Smooth muscle cell (in vitro differentiated cells): Measurements from ENCODE around the gene MZF1. TPM values are rescaled to one million over a fixed set of nuclear protein-coding genes. Genes with fewer than 3 reads are reported as not detected.
"Not testable (repeated sequence)": the region's sequence is repeated elsewhere in the genome, so short reads cannot be mapped to it uniquely, and the experiment has no call there.

Experiments used
- DNase-seq: peaks from one replicate; lab custom pipeline; 2025; ENCODE audit not compliant: unreplicated experiment; lab: John Stamatoyannopoulos, UW
- H2AFZ ChIP-seq: fragments of 200-600 bp; sonication (generic); 2 replicates; pipeline ENCODE4 v1.6.0; 2016; ENCODE audit warnings: antibody characterized with exemption, low read depth, mild to moderate bottlenecking
- H3F3A ChIP-seq: fragments of 200-600 bp; sonication (generic); 2 replicates; pipeline ENCODE4 v1.6.0; 2017; ENCODE audit warnings: antibody characterized with exemption, low read depth
- H3K27ac ChIP-seq: fragments of 200-600 bp; sonication (generic); 2 replicates; pipeline ENCODE4 v1.5.1; 2016; ENCODE audit warnings: low read depth, mild to moderate bottlenecking
- H3K27me3 ChIP-seq: fragments of 200-600 bp; sonication (generic); 2 replicates; pipeline ENCODE4 v1.6.1; 2016; ENCODE audit warnings: low read depth, mild to moderate bottlenecking
- H3K36me3 ChIP-seq: fragments of 200-600 bp; sonication (generic); 2 replicates; pipeline ENCODE4 v1.5.1; 2016; ENCODE audit warnings: low read depth
- H3K4me1 ChIP-seq: fragments of 200-600 bp; sonication (generic); 2 replicates; pipeline ENCODE4 v1.5.1; 2016; ENCODE audit warnings: low read depth
- H3K4me2 ChIP-seq: fragments of 200-600 bp; sonication (generic); 2 replicates; pipeline ENCODE4 v1.6.0; 2016; ENCODE audit warnings: mild to moderate bottlenecking
- H3K4me3 ChIP-seq: fragments of 200-600 bp; sonication (generic); 2 replicates; pipeline ENCODE4 v1.5.1; 2016; ENCODE audit warnings: mild to moderate bottlenecking
- H3K79me2 ChIP-seq: fragments of 200-600 bp; sonication (generic); 2 replicates; pipeline ENCODE4 v1.6.0; 2016; ENCODE audit warnings: low read depth, mild to moderate bottlenecking
- H3K9ac ChIP-seq: fragments of 200-600 bp; sonication (generic); 2 replicates; pipeline ENCODE4 v1.6.0; 2016; ENCODE audit warnings: low read depth
- H3K9me3 ChIP-seq: fragments of 200-600 bp; sonication (generic); replicated peaks from 2 replicates; pipeline ENCODE4 v1.5.1; 2016; ENCODE audit warnings: low read depth
- H4K20me1 ChIP-seq: fragments of 200-600 bp; sonication (generic); 2 replicates; pipeline ENCODE4 v1.6.0; 2016; ENCODE audit warnings: low read depth
- CTCF ChIP-seq: fragments of 200-600 bp; sonication (generic); IDR thresholded peaks from 2 replicates; pipeline ENCODE4 v1.5.1; 2017; ENCODE audit warnings: borderline replicate concordance, mild to moderate bottlenecking, antibody characterized with exemption; ENCODE audit not compliant: insufficient read depth, poor library complexity, severe bottlenecking
- WGBS: methylation state at CpG from one replicate; pipeline ENCODE4 v1.1.7; 2016; ENCODE audit warnings: low lambda C conversion rate; 5-methylcytosine and 5-hydroxymethylcytosine counted together
- polyA plus RNA-seq: library from polyadenylated mRNA; unstranded; fragments of >200 nt; fragmentation: Nextera tagmentation; extraction: Ambion mirVana; gene quantifications from 2 replicates; pipeline ENCODE4 v1.2.1, GENCODE V29; 2016
- total RNA-seq: library from RNA; depleted of rRNA; stranded (reverse); fragments of >200 nt; gene quantifications from 2 replicates; pipeline ENCODE4 v1.2.3, GENCODE V29; 2014

MZF1 gene
- total RNA-seq (12.2 and 18.7 TPM in 2 replicates), polyA plus RNA-seq (10.2 and 18.5 TPM in 2 replicates)

GRCh38 chr19:58572818-58573657 lies at the start of gene MZF1:
Gene MZF1, minus strand, starts transcription at chr19:58573335. Its CDS starts 1,946 bp downstream, at chr19:58571389.
- Histone ChIP-seq H3K79me2 (peaks cover 21% of the 10 kb centered on the region), H3F3A (peaks cover 10% of the 10 kb centered on the region), H3K9me3 (no peaks in the 10 kb centered on the region), H2AFZ (no peak within 1 kb of the TSS), H3K4me1 (peaks cover 14% of the 10 kb centered on the region), H3K9ac (peak within 1 kb of the TSS; percentile 97), H3K4me3 (peak within 1 kb of the TSS; percentile 71), H3K27ac (peak within 1 kb of the TSS; percentile 99), H4K20me1 (no peaks in the 10 kb centered on the region), H3K27me3 (no peaks in the 10 kb centered on the region), H3K4me2 (peak within 1 kb of the TSS; percentile 96), H3K36me3 (no peaks in the 10 kb centered on the region)
- WGBS = under 1% methylated on average over 67 of the region's 75 CpGs
- DNase-seq = no peak
- peak; percentile 16 for TF ChIP-seq CTCF

GRCh38 chr19:58607213-58607612 lies 34.1 kb upstream of the MZF1 start:
- DNase-seq, H3K4me1 ChIP-seq, H3K79me2 ChIP-seq, H3K4me2 ChIP-seq, H3K4me3 ChIP-seq, H3K27me3 ChIP-seq, H3K27ac ChIP-seq, H3K9ac ChIP-seq, H4K20me1 ChIP-seq, H3K9me3 ChIP-seq, H3K36me3 ChIP-seq, H2AFZ ChIP-seq, H3F3A ChIP-seq: not testable (repeated sequence)
- no CpG with 5 or more reads among the region's 28 CpGs for WGBS

- not testable (repeated sequence) for H3K4me2 ChIP-seq, H4K20me1 ChIP-seq, DNase-seq, H3K79me2 ChIP-seq, H3F3A ChIP-seq, H3K27me3 ChIP-seq, H3K4me1 ChIP-seq, H3K9me3 ChIP-seq, H3K9ac ChIP-seq, H3K4me3 ChIP-seq, H3K36me3 ChIP-seq, H3K27ac ChIP-seq, H2AFZ ChIP-seq
- WGBS = no CpG with 5 or more reads among the region's 62 CpGs
Measured at GRCh38 chr19:58606251-58606896, 33.2 kb upstream of the MZF1 start.

GRCh38 chr19:58586133-58586765 lies 13.1 kb upstream of the MZF1 start:
- H3K27me3 ChIP-seq = no peaks in the 10 kb centered on the region
- peaks cover 3% of the 10 kb centered on the region for H3F3A ChIP-seq
- no peak overlapping the region for H3K4me2 ChIP-seq
- WGBS = 76% methylated on average over 4 of the region's 4 CpGs
- no peak for DNase-seq
- H3K9me3 ChIP-seq = no peaks in the 10 kb centered on the region
- H3K27ac ChIP-seq = peak overlapping the region; percentile 88
- no peak overlapping the region for H3K9ac ChIP-seq
- H4K20me1 ChIP-seq = no peaks in the 10 kb centered on the region
- no peak overlapping the region for H2AFZ ChIP-seq
- no peak overlapping the region for H3K4me3 ChIP-seq
- no peaks in the 10 kb centered on the region for H3K79me2 ChIP-seq
- no peaks in the 10 kb centered on the region for H3K4me1 ChIP-seq
- TF ChIP-seq CTCF = no peak
- H3K36me3 ChIP-seq = no peaks in the 10 kb centered on the region
